22Rv1 (cell line): ENCODE results near the gene TOR4A.

Source experiments
- CTCF ChIP-seq: fragments of 450-650 bp; IDR thresholded peaks from 2 replicates; pipeline ENCODE4 v1.5.1; 2017; ENCODE audit warnings: mild to moderate bottlenecking
- ZFX ChIP-seq: fragments of 450-650 bp; IDR thresholded peaks from 2 replicates; pipeline ENCODE4 v1.6.1; 2017; ENCODE audit warnings: antibody characterized with exemption, borderline replicate concordance

GRCh38 chr9:137295849-137296669 lies 18.5 kb downstream of the TOR4A start:
- TF ChIP-seq CTCF (no peak), ZFX (no peak)
